NK-92 (cell line): ENCODE data around the gene ARHGEF28.

Experiments
- DNase-seq: peaks from one replicate; lab custom pipeline; 2025; ENCODE audit not compliant: unreplicated experiment; lab: John Stamatoyannopoulos, UW

ARHGEF28 gene

GRCh38 chr5:73732045-73732444 lies 106.0 kb downstream of the ARHGEF28 start:
- DNase-seq: no peak

GRCh38 chr5:73733219-73733618 lies 107.2 kb downstream of the ARHGEF28 start:
- no peak for DNase-seq

- no peak for DNase-seq
These were observed 109.2 kb downstream of the ARHGEF28 start for GRCh38 chr5:73735032-73735734.

GRCh38 chr5:73739650-73740049 lies 113.7 kb downstream of the ARHGEF28 start:
- DNase-seq: no peak

GRCh38 chr5:73740274-73740790 lies 114.3 kb downstream of the ARHGEF28 start:
- DNase-seq: no peak

GRCh38 chr5:73743161-73743560 lies 117.2 kb downstream of the ARHGEF28 start:
- no peak for DNase-seq

- DNase-seq: no peak
These were observed 119.8 kb downstream of the ARHGEF28 start for GRCh38 chr5:73745836-73746235.

GRCh38 chr5:73746608-73747007 lies 120.6 kb downstream of the ARHGEF28 start:
- DNase-seq: no peak

GRCh38 chr5:73747696-73748380 lies 121.8 kb downstream of the ARHGEF28 start:
- DNase-seq: no peak

GRCh38 chr5:73748510-73749400 lies 122.8 kb downstream of the ARHGEF28 start:
- no peak for DNase-seq

- DNase-seq: no peak
These were observed 123.7 kb downstream of the ARHGEF28 start for GRCh38 chr5:73749485-73750270.

- no peak for DNase-seq
These were observed 125.4 kb downstream of the ARHGEF28 start for GRCh38 chr5:73751254-73751914.

- DNase-seq: no peak
These were observed 128.3 kb downstream of the ARHGEF28 start for GRCh38 chr5:73754254-73754653.

GRCh38 chr5:73757416-73757815 lies 131.4 kb downstream of the ARHGEF28 start:
- DNase-seq: no peak

GRCh38 chr5:73759771-73760170 lies 133.8 kb downstream of the ARHGEF28 start:
- no peak for DNase-seq

GRCh38 chr5:73763300-73764032 lies 137.5 kb downstream of the ARHGEF28 start:
- no peak for DNase-seq

- DNase-seq: no peak
These were observed 138.6 kb downstream of the ARHGEF28 start for GRCh38 chr5:73764586-73764985.

- DNase-seq: no peak
These were observed 139.0 kb downstream of the ARHGEF28 start for GRCh38 chr5:73764996-73765395.

GRCh38 chr5:73766902-73767301 lies 140.9 kb downstream of the ARHGEF28 start:
- DNase-seq: no peak
